Heart right ventricle (tissue), 16 donors: ENCODE measurements around the gene SCUBE1. TPM values are rescaled to one million over a fixed set of nuclear protein-coding genes. Genes with fewer than 3 reads are reported as not detected.

ENCODE experiments used
- ATAC-seq, 8 donors: fragments of 200-7000 bp; cut with Tn5 transposase; one replicate each; pipeline ENCODE4 v1.9.1; 2020; ENCODE audit warnings: mild to moderate bottlenecking in 8 of 8, moderate library complexity in 8 of 8, moderate number of reproducible peaks in 1 of 8
- DNase-seq, 2 donors: peaks; one replicate each; pipeline ENCODE4 v3.0.0-alpha.2; 2020
- H3K27ac ChIP-seq, 10 donors: fragments of 200-600 bp; sonication (generic) in 2 of 10; one replicate each; pipeline versions ENCODE4 v1.5.0 to v1.8.0; 2020 to 2022; ENCODE audit warnings: mild to moderate bottlenecking in 3 of 10
- H3K27me3 ChIP-seq, 7 donors: fragments of 200-600 bp; one replicate each; pipeline ENCODE4 v1.8.0; 2021 to 2022; ENCODE audit warnings: mild to moderate bottlenecking in 2 of 7
- H3K36me3 ChIP-seq, 9 donors: fragments of 200-600 bp; sonication (generic) in 1 of 9; one replicate each; pipeline versions ENCODE4 v1.5.0 to v1.8.0; 2020 to 2022; ENCODE audit warnings: mild to moderate bottlenecking in 2 of 9
- H3K4me1 ChIP-seq, 9 donors: fragments of 200-600 bp; sonication (generic) in 1 of 9; one replicate each; pipeline versions ENCODE4 v1.5.0 to v1.8.0; 2020 to 2022; ENCODE audit warnings: mild to moderate bottlenecking in 4 of 9
- H3K4me3 ChIP-seq, 10 donors: fragments of 200-600 bp; sonication (generic) in 2 of 10; one replicate each; pipeline versions ENCODE4 v1.5.0 to v1.8.0; 2020 to 2022; ENCODE audit warnings: mild to moderate bottlenecking in 7 of 10, moderate library complexity in 2 of 10
- H3K9me3 ChIP-seq, 11 donors: fragments of 200-600 bp in 10 of 11; sonication (generic) in 2 of 11; one replicate each; pipeline versions ENCODE4 v1.5.0 to v1.8.0; 2013 to 2022; ENCODE audit warnings: mild to moderate bottlenecking in 2 of 11, control low read depth in 1 of 11, moderate library complexity in 1 of 11
- WGBS, 2 donors: extraction: QIAGEN DNeasy Blood & Tissue Kit; methylation state at CpG; one replicate each; pipeline ENCODE4 v1.1.7; 2013; ENCODE audit warnings: inconsistent platforms in 1 of 2; 5-methylcytosine and 5-hydroxymethylcytosine counted together
- intact Hi-C, 10 donors: fragments of 100-400 bp; cut with DNase I; formaldehyde crosslinking; loops; one replicate each; pipeline versions ENCODE4 v1.11.1 to v1.14.2; 2022
- polyA plus RNA-seq, 2 donors: library from polyadenylated mRNA; stranded (reverse); fragments of 200-250 nt; gene quantifications; one replicate each; pipeline ENCODE4 v1.2.3, GENCODE V29; 2013
- total RNA-seq, 10 donors: library from RNA; stranded (reverse); fragmentation: NEBNext Ultra II Directional in 3 of 10; extraction: Animal tissue kit (Norgen Biotek cat#: 25700) in 3 of 10; gene quantifications; one replicate each; pipeline versions ENCODE4 v1.2.1 to v1.2.4, GENCODE V29; 2021 to 2023
- TF ChIP-seq, protein P1 (sequence below), 9 donors: fragments of 200-600 bp; sonication (generic) in 2 of 9; IDR thresholded peaks; one replicate each; pipeline versions ENCODE4 v1.5.0 to v1.8.0; 2021 to 2022; ENCODE audit warnings: antibody characterized with exemption in 9 of 9, mild to moderate bottlenecking in 5 of 9, moderate library complexity in 1 of 9
- donor health status: Arrhythmogenic right ventricular cardiomyopathy.
- donor health status: ischemic (EF 13 %, LVEDD 7.1; RV severe dilation, severe dysfunction).
- donor health status: healthy with polysubstance abuse.
- donor health status: DM: no; HTN: yes; CAD: no.
- donor health status: DM: no; HTN: no; CAD: no.
- donor health status: ischemic (EF 25% LVEDD 6.9; RV normal size, moderate dysfunction).
- donor health status: ischemic (EF 25% LVEDD 5.7; RV mildly dilated, moderate dysfunction).
- donor health status: healthy.
- donor health status: DM: yes; HTN: yes; CAD: no.
- donor health status: Ischemic cardiomyopathy.
- donor health status: ischemic (EF 35%, LVEDD 5.7; RV mildly dilated, moderate dysfunction).
- donor health status: nonischemic (EF 11% LVEDD 7.7; RV severe dilation, severe dysfunction).
- donor health status: DM: yes; HTN: yes; CAD: no.
- donor health status: PGD.
- donor health status: ischemic (EF 29% LVEDD 5.4; RV normal size, mild dysfunction).
- donor health status: nonischemic (EF 23%, LVEDD 6.1; RV moderate dilation, normal function).

SCUBE1 gene
- total and polyA plus RNA-seq, 12 donors = 0.01 to 0.60 (median 0.13) TPM; not detected in 1

- TF ChIP-seq, protein P1, sequence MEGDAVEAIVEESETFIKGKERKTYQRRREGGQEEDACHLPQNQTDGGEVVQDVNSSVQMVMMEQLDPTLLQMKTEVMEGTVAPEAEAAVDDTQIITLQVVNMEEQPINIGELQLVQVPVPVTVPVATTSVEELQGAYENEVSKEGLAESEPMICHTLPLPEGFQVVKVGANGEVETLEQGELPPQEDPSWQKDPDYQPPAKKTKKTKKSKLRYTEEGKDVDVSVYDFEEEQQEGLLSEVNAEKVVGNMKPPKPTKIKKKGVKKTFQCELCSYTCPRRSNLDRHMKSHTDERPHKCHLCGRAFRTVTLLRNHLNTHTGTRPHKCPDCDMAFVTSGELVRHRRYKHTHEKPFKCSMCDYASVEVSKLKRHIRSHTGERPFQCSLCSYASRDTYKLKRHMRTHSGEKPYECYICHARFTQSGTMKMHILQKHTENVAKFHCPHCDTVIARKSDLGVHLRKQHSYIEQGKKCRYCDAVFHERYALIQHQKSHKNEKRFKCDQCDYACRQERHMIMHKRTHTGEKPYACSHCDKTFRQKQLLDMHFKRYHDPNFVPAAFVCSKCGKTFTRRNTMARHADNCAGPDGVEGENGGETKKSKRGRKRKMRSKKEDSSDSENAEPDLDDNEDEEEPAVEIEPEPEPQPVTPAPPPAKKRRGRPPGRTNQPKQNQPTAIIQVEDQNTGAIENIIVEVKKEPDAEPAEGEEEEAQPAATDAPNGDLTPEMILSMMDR (IDR thresholded peaks at IDR 0.05) = no peak
- Histone ChIP-seq H3K4me1 (peaks cover 0 to 8% (median 3%) of the 10 kb centered on the region in 9 donors), H3K27ac (no peak overlapping the region), H3K4me3 (no peak overlapping the region), H3K27me3 (peaks cover 0 to 3% (median 0%) of the 10 kb centered on the region in 7 donors), H3K36me3 (no peaks in the 10 kb centered on the region), H3K9me3 (no peaks in the 10 kb centered on the region)
- DNase-seq (no peak), ATAC-seq (no peak)
- intact Hi-C loops = no loop called here
These were observed 151.3 kb downstream of the SCUBE1 start for GRCh38 chr22:43191831-43192230.

DNA sequence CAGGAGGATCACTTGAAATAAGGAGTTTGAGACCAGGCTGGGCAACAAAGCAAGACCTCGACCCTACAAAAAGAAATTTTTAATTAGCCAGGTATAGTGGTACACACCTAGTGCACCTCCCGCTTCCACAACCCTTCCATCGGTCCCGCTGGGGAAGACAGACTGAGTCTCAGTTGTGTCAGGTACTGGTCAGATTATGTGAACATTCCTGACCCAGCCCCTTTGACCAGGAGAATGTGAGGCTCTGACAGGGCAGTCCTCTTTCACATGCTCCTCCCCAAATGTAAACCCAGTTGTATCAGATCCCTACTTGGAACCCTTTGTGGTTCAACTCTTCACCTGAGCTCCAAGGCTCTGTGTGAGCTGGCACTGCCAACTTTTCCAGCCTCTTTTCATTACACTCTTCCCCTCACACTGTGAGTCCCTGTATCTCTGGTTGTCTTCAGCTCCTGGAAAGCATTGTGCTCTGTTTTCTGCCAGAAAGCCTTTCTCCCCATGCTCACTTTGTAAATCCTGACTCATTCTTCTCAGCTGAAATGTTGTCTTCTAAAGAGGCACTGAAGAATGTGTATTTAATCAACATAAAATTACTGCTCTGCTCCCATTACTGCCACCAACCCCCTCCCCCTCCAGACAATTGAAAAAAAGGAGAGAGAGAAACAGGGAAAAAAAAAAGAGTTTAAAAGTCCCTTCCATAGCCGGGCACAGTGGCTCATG, 154.2 kb downstream of the SCUBE1 start:
- H3K27me3 ChIP-seq = peaks cover 0 to 3% (median 0%) of the 10 kb centered on the region in 7 donors
- DNase-seq (no peak), ATAC-seq (no peak)
- H3K27ac ChIP-seq = no peak overlapping the region
- H3K4me1 ChIP-seq = peaks cover 2 to 30% (median 18%) of the 10 kb centered on the region in 9 donors
- no peak overlapping the region for H3K4me3 ChIP-seq
- H3K9me3 ChIP-seq = no peaks in the 10 kb centered on the region
- intact Hi-C loops = loop anchor here in 1 of 10 donors (5.0 kb wide), 1 partner anchor 33 kb away; no protein-coding TSS in a partner anchor
- H3K36me3 ChIP-seq = no peaks in the 10 kb centered on the region
- WGBS, 2 donors = 92% methylated on average over 5 of the region's 5 CpGs
- TF ChIP-seq, protein P1 (IDR thresholded peaks at IDR 0.05) = no peak

DNA sequence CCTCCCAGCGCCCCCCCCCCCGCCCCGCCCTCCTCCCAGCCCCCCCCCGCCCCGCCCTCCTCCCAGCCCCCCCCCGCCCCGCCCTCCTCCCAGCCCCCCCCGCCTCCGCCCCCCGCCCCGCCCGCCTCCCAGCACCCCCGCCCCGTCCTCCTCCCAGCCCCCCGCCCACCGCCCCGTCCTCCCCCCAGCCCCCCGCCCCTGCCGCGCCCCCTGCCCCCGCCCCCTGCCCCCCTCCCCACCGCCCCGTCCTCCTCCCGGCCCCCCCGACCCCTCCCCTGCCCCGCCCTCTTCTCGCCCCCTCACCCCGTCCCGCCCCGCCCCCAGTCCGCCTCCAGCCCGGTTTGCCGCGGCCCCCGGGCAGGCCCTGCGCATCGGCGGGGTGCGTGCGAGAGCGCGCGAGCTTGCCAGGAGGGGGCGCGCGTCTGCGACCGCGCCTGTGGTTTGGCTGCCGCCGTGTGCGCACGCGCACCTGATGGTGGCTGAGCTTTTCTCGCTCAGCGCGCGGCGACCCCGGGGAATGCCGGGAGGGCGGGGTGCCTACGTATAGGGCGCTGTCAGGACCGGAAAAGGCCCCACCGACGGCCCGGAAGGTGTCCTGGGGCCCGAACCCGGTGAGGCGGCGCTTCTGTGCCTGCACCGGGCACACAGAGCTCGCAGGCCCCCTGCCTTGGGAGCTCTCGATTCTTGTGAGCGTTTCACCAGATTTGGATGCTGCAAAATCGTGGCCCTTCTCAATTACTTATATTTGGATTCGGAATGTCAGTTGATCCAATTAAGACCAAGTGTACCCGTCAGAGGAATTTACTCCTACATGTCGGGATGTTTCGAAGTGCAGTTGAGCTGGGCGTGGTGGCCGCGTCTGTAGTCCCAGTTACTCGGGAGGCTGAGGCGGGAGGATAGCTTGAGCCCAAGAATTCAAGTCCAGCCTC, 155.7 kb downstream of the SCUBE1 start:
- 4 to 9% methylated on average over 36 to 61 of the region's 86 CpGs for WGBS, 2 donors
- Histone ChIP-seq H3K27ac (peak overlapping the region; percentile 70 to 97 (median 88)), H3K9me3 (no peaks in the 10 kb centered on the region), H3K4me3 (peak overlapping the region; percentile 27 to 88 (median 61)), H3K27me3 (no peaks in the 10 kb centered on the region), H3K4me1 (peaks cover 2 to 34% (median 18%) of the 10 kb centered on the region in 9 donors), H3K36me3 (peaks cover 0 to 4% (median 0%) of the 10 kb centered on the region in 9 donors)
- ATAC-seq = peak; percentile 93 to 96 (median 95)
- TF ChIP-seq, protein P1 (IDR thresholded peaks at IDR 0.05) = peak; percentile 71 to 91 (median 76)
- DNase-seq = peak; percentile 93 to 98
- intact Hi-C loops = loop anchor here in 1 of 10 donors (5.0 kb wide), 1 partner anchor 35 kb away; no protein-coding TSS in a partner anchor
